ENCODE data around the gene SDF4. TPM values are rescaled to one million over a fixed set of nuclear protein-coding genes. Genes with fewer than 3 reads are reported as not detected.

SDF4 gene
- total and polyA plus RNA-seq, 2 experiments from 2014 or later, result 45.0 to 62.6 TPM

- TF ChIP-seq ZNF462 (CRISPR knock-in tag; IDR thresholded peaks at IDR 0.05) (no peak), POLR2AphosphoS5 (IDR thresholded peaks at IDR 0.05; ENCODE audit: low read depth) (no peak), STAT1 (IDR thresholded peaks at IDR 0.05; ENCODE audit: unreplicated experiment) (no peak), EZH2phosphoT487 (IDR thresholded peaks at IDR 0.05; ENCODE audit: unreplicated experiment) (no peak)
Observed at GRCh38 chr1:1228187-1228586, 3.6 kb downstream of the SDF4 start (continued).

DNA sequence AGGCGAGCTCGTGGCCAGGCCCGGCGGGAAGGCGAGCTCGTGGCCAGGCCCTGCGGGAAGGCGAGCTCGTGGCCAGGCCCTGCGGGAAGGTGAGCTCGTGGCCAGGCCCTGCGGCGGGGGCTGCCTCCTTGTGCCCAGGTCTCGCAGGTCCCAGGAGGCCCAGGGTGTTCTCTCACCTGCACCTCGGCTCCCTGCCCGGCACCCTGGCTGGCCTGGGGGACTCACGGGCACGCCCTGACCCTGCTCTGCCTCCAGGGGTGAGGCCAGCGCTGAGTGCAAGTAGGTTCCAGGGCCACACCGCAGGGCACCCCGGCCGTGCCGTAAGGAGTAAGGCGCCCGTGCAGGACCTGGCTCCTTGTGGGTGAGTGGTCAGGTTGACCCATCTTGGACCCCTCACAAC lies 4.4 kb downstream of the SDF4 start:
- peaks cover 5% of the 10 kb centered on the region; the same call in 1 of the 2 replicates for H4K20me1 ChIP-seq (replicated peaks; ENCODE audit: insufficient read depth)
- Mint-ChIP-seq H3K27ac (no peak overlapping the region), H3K36me3 (ENCODE audit: low read depth) (peaks cover 28% of the 10 kb centered on the region), H3K4me1 (peaks cover 7% of the 10 kb centered on the region), H3K27me3 (ENCODE audit: insufficient read depth, low read depth, poor library complexity) (peaks cover 9% of the 10 kb centered on the region), H3K9me3 (no peaks in the 10 kb centered on the region; the same call in 2 of the 3 replicates), H3K4me3 (no peak overlapping the region)
- ATAC-seq, result no peak
- H3K36me3 ChIP-seq (ENCODE audit: insufficient read depth), result peaks cover 3% of the 10 kb centered on the region; the same call in 1 of the 2 replicates
- no peak overlapping the region for H3K4me2 ChIP-seq
- no peak overlapping the region for H3K27ac ChIP-seq (ENCODE audit: low read depth)
- peaks cover 6% of the 10 kb centered on the region for H3K4me1 ChIP-seq (ENCODE audit: insufficient read depth)
- H3F3A ChIP-seq (replicated peaks; ENCODE audit: low read depth), result 0 out of 2 replicates have a peak, but pooled peaks cover 4% of the 10 kb centered on the region
- DNase-seq (ENCODE audit: low spot score), result no peak
- no peaks in the 10 kb centered on the region for H3K9me2 ChIP-seq (ENCODE audit: insufficient read depth)
- H2AFZ ChIP-seq, result no peak overlapping the region
- H3K27me3 ChIP-seq (ENCODE audit: insufficient read depth), result no peaks in the 10 kb centered on the region
- H3K79me2 ChIP-seq (replicated peaks; ENCODE audit: insufficient read depth), result peaks cover 30% of the 10 kb centered on the region
- H3K4me3 ChIP-seq, result no peak overlapping the region
- TF ChIP-seq NANOG (IDR thresholded peaks at IDR 0.05; ENCODE audit: borderline replicate concordance) (no peak), STAT1 (IDR thresholded peaks at IDR 0.05; ENCODE audit: unreplicated experiment) (no peak), CREB1 (CRISPR knock-in tag; IDR thresholded peaks at IDR 0.05; ENCODE audit: low read depth) (no peak), JUNB (IDR thresholded peaks at IDR 0.05; ENCODE audit: unreplicated experiment) (no peak), ZNF331 (CRISPR knock-in tag; IDR thresholded peaks at IDR 0.05; ENCODE audit: low read depth) (no peak), EZH2phosphoT487 (IDR thresholded peaks at IDR 0.05; ENCODE audit: unreplicated experiment) (no peak), REST (IDR thresholded peaks at IDR 0.05; ENCODE audit: unreplicated experiment) (no peak), ZNF114 (CRISPR knock-in tag; IDR thresholded peaks at IDR 0.05) (no peak)
- TF ChIP-seq, protein P1, sequence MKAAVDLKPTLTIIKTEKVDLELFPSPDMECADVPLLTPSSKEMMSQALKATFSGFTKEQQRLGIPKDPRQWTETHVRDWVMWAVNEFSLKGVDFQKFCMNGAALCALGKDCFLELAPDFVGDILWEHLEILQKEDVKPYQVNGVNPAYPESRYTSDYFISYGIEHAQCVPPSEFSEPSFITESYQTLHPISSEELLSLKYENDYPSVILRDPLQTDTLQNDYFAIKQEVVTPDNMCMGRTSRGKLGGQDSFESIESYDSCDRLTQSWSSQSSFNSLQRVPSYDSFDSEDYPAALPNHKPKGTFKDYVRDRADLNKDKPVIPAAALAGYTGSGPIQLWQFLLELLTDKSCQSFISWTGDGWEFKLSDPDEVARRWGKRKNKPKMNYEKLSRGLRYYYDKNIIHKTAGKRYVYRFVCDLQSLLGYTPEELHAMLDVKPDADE (IDR thresholded peaks at IDR 0.05), result no peak
- TF ChIP-seq, protein P2, sequence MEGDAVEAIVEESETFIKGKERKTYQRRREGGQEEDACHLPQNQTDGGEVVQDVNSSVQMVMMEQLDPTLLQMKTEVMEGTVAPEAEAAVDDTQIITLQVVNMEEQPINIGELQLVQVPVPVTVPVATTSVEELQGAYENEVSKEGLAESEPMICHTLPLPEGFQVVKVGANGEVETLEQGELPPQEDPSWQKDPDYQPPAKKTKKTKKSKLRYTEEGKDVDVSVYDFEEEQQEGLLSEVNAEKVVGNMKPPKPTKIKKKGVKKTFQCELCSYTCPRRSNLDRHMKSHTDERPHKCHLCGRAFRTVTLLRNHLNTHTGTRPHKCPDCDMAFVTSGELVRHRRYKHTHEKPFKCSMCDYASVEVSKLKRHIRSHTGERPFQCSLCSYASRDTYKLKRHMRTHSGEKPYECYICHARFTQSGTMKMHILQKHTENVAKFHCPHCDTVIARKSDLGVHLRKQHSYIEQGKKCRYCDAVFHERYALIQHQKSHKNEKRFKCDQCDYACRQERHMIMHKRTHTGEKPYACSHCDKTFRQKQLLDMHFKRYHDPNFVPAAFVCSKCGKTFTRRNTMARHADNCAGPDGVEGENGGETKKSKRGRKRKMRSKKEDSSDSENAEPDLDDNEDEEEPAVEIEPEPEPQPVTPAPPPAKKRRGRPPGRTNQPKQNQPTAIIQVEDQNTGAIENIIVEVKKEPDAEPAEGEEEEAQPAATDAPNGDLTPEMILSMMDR (conservative IDR thresholded peaks at IDR 0.05; ENCODE audit: low read depth in 2 of 2), result no peak
